H1 (cell line): ENCODE measurements around the gene SIK3. TPM values are rescaled to one million over a fixed set of nuclear protein-coding genes. Genes with fewer than 3 reads are reported as not detected.

Experiments
- CTCF ChIA-PET: fragments of 300-600 bp; sonication (Branson Sonifier 250); formaldehyde crosslinking; loops from one replicate; lab custom pipeline; 2021; ENCODE audit not compliant: partially characterized antibody; lab: Charles Lee
- POLR2A ChIA-PET: fragments of 300-600 bp; sonication (Branson Sonifier 250); formaldehyde crosslinking; loops from one replicate; lab custom pipeline; 2021; ENCODE audit warnings: inconsistent platforms; ENCODE audit not compliant: partially characterized antibody; lab: Charles Lee
- DNase-seq, 2 experiments: peaks; one replicate each; pipeline versions ENCODE4 v3.0.0 to v3.0.0-alpha.2; 2010 to 2022; ENCODE audit warnings: low spot score in 2 of 2, low read depth in 1 of 2, mixed read lengths in 1 of 2
- FAIRE-seq: peaks from 2 replicates; lab custom pipeline; 2011; peaks lifted over from hg19 to GRCh38; lab: Jason Lieb, UNC
- H2AFZ ChIP-seq: 2 replicates; pipeline ENCODE4 v1.8.1; 2012; ENCODE audit warnings: low read length, inconsistent platforms
- H2AK5ac ChIP-seq: 2 replicates; pipeline ENCODE4 v1.6.1; 2013; ENCODE audit warnings: low read depth, low read length
- H2BK120ac ChIP-seq: replicated peaks from 2 replicates; pipeline ENCODE3; 2013; ENCODE audit warnings: low read depth, low read length, inconsistent platforms
- H2BK12ac ChIP-seq: 2 replicates; pipeline ENCODE4 v1.6.1; 2013; ENCODE audit warnings: low read depth, low read length
- H2BK15ac ChIP-seq: 2 replicates; pipeline ENCODE4 v1.6.1; 2013; ENCODE audit warnings: low read length
- H2BK20ac ChIP-seq: 2 replicates; pipeline ENCODE4 v1.6.1; 2013; ENCODE audit warnings: low read length
- H2BK5ac ChIP-seq: 2 replicates; pipeline ENCODE4 v1.6.1; 2013; ENCODE audit warnings: low read depth, low read length
- H3K14ac ChIP-seq: 2 replicates; pipeline ENCODE4 v1.6.1; 2013; ENCODE audit warnings: inconsistent platforms; ENCODE audit not compliant: insufficient read length
- H3K18ac ChIP-seq: 2 replicates; pipeline ENCODE4 v1.6.1; 2013; ENCODE audit warnings: low read length; ENCODE audit errors: extremely low read depth
- H3K23ac ChIP-seq: 2 replicates; pipeline ENCODE4 v1.6.1; 2013; ENCODE audit warnings: inconsistent platforms; ENCODE audit not compliant: insufficient read length
- H3K23me2 ChIP-seq: 2 replicates; pipeline ENCODE4 v1.6.1; 2013; ENCODE audit warnings: low read depth, low read length
- H3K27ac ChIP-seq: 2 replicates; pipeline ENCODE4 v1.6.1; 2011; ENCODE audit warnings: low read depth, low read length, inconsistent platforms
- H3K27me3 ChIP-seq, 4 experiments: replicated peaks in 1 of 4; 1 replicate in 1 of 4; 2 replicates in 3 of 4; pipeline versions ENCODE4 v1.6.1 to v1.8.1; 2011 to 2013; ENCODE audit warnings: low read length in 3 of 4, mild to moderate bottlenecking in 3 of 4, inconsistent platforms in 2 of 4, mixed read lengths in 2 of 4, moderate library complexity in 1 of 4; ENCODE audit not compliant: control insufficient read depth in 3 of 4, insufficient read depth in 3 of 4; ENCODE audit errors: extremely low read depth in 1 of 4
- H3K36me3 ChIP-seq, 4 experiments: 2 replicates each; pipeline versions ENCODE4 v1.6.1 to v1.8.1; 2011 to 2013; ENCODE audit warnings: mild to moderate bottlenecking in 4 of 4, low read length in 3 of 4, moderate library complexity in 2 of 4, control low read depth in 1 of 4, inconsistent platforms in 1 of 4; ENCODE audit not compliant: insufficient read depth in 4 of 4, control insufficient read depth in 2 of 4
- H3K4ac ChIP-seq: replicated peaks from 2 replicates; pipeline ENCODE3; 2013; ENCODE audit warnings: low read length, low read depth, mixed read lengths, inconsistent platforms; ENCODE audit not compliant: insufficient read length
- H3K4me1 ChIP-seq, 4 experiments: replicated peaks in 1 of 4; 1 replicate in 1 of 4; 2 replicates in 3 of 4; pipeline versions ENCODE4 v1.6.1 to v1.8.1; 2011 to 2013; ENCODE audit warnings: low read length in 3 of 4, inconsistent platforms in 2 of 4, mixed read lengths in 1 of 4; ENCODE audit not compliant: insufficient read depth in 4 of 4, control insufficient read depth in 3 of 4
- H3K4me2 ChIP-seq, 2 experiments: 2 replicates each; pipeline versions ENCODE4 v1.6.1 to v1.8.1; 2011 to 2013; ENCODE audit warnings: low read depth in 2 of 2, low read length in 2 of 2, control low read depth in 1 of 2, inconsistent platforms in 1 of 2, mild to moderate bottlenecking in 1 of 2; ENCODE audit not compliant: insufficient read depth in 1 of 2
- H3K4me3 ChIP-seq, 4 experiments: fragments of 200-600, 300-600 bp in 1 of 4; sonication (generic), shearing (Covaris generic), sonication (Bioruptor Twin) in 1 of 4; 2 replicates each; pipeline versions ENCODE4 v1.5.1 to v1.8.1; 2011 to 2016; ENCODE audit warnings: low read length in 4 of 4, low read depth in 3 of 4, control low read depth in 2 of 4, inconsistent platforms in 2 of 4, mild to moderate bottlenecking in 2 of 4, mixed read lengths in 1 of 4, moderate library complexity in 1 of 4; ENCODE audit not compliant: insufficient read depth in 2 of 4; ENCODE audit errors: extremely low read depth in 1 of 4
- H3K56ac ChIP-seq: replicated peaks from 2 replicates; pipeline ENCODE3; 2013; ENCODE audit warnings: low read depth, mild to moderate bottlenecking, mixed read lengths, low read length, inconsistent platforms; ENCODE audit not compliant: insufficient read length
- H3K79me1 ChIP-seq: 2 replicates; pipeline ENCODE4 v1.6.1; 2013; ENCODE audit warnings: low read depth, low read length, control low read depth
- H3K79me2 ChIP-seq, 2 experiments: 2 replicates each; pipeline versions ENCODE4 v1.6.1 to v1.8.1; 2012 to 2013; ENCODE audit warnings: low read length in 2 of 2, mild to moderate bottlenecking in 2 of 2, inconsistent platforms in 1 of 2; ENCODE audit not compliant: insufficient read depth in 2 of 2, control insufficient read depth in 1 of 2
- H3K9ac ChIP-seq, 4 experiments: replicated peaks in 1 of 4; 1 replicate in 1 of 4; 2 replicates in 3 of 4; pipeline versions ENCODE4 v1.6.1 to v1.8.1; 2011 to 2013; ENCODE audit warnings: low read depth in 3 of 4, low read length in 3 of 4, control low read depth in 2 of 4, mild to moderate bottlenecking in 2 of 4, moderate library complexity in 2 of 4, inconsistent platforms in 1 of 4; ENCODE audit errors: extremely low read depth in 1 of 4
- H3K9me3 ChIP-seq, 2 experiments: 2 replicates each; pipeline versions ENCODE4 v1.6.1 to v1.8.1; 2012 to 2013; ENCODE audit warnings: mild to moderate bottlenecking in 2 of 2, moderate library complexity in 2 of 2, control low read depth in 1 of 2, inconsistent platforms in 1 of 2, low read depth in 1 of 2, low read length in 1 of 2, mixed read lengths in 1 of 2; ENCODE audit not compliant: insufficient read depth in 2 of 2
- H4K20me1 ChIP-seq, 2 experiments: replicated peaks in 1 of 2; 2 replicates each; pipeline versions ENCODE3 to v1.8.1; 2011 to 2013; ENCODE audit warnings: inconsistent platforms in 2 of 2, low read length in 2 of 2, mild to moderate bottlenecking in 1 of 2; ENCODE audit not compliant: insufficient read depth in 2 of 2, control insufficient read depth in 1 of 2
- H4K5ac ChIP-seq: 2 replicates; pipeline ENCODE4 v1.6.1; 2013; ENCODE audit warnings: low read length, low read depth, mixed read lengths, inconsistent platforms; ENCODE audit not compliant: insufficient read length
- H4K8ac ChIP-seq: 2 replicates; pipeline ENCODE4 v1.8.0; 2013; ENCODE audit warnings: mild to moderate bottlenecking, moderate library complexity, low read length, inconsistent platforms; ENCODE audit not compliant: insufficient read depth; ENCODE audit errors: extremely low read depth
- H4K91ac ChIP-seq: replicated peaks from 2 replicates; pipeline ENCODE3; 2013; ENCODE audit warnings: low read length, mixed read lengths, inconsistent platforms; ENCODE audit not compliant: insufficient read length
- SAP30 ChIP-seq: fragments of 300-600 bp; sonication (generic); IDR thresholded peaks from 2 replicates; pipeline ENCODE4 v1.7.1; 2012; ENCODE audit warnings: low read length, moderate library complexity, mild to moderate bottlenecking, inconsistent platforms; ENCODE audit not compliant: insufficient read depth, insufficient replicate concordance
- SIRT6 ChIP-seq: IDR thresholded peaks from one replicate; pipeline ENCODE4 v1.7.1; 2012; ENCODE audit warnings: low read length, inconsistent platforms
- TAF1 ChIP-seq: IDR thresholded peaks from 2 replicates; pipeline ENCODE4 v1.6.1; 2011; ENCODE audit warnings: mild to moderate bottlenecking, low read depth, low read length
- WGBS, 2 experiments: shearing (Covaris generic) in 1 of 2; methylation state at CpG; one replicate each; pipeline versions ENCODE4 v1.1.6 to v1.1.7; 2013 to 2015; ENCODE audit warnings: low lambda C conversion rate in 2 of 2, mixed read lengths in 2 of 2, inconsistent platforms in 1 of 2, low coverage in 1 of 2, missing lambda C conversion rate in 1 of 2; ENCODE audit not compliant: insufficient replicate concordance in 2 of 2, insufficient coverage in 1 of 2, insufficient read length in 1 of 2; ENCODE audit errors: extremely low coverage in 1 of 2, missing lambda C conversion rate in 1 of 2; 5-methylcytosine and 5-hydroxymethylcytosine counted together
- polyA plus RNA-seq, 7 experiments: library from polyadenylated mRNA; depleted of rRNA in 3 of 7; stranded (reverse) in 5 of 7; unstranded in 2 of 7; fragments of >200 nt in 5 of 7; fragments of 200-250 nt in 2 of 7; gene quantifications; 1 replicate in 5 of 7; 2 replicates in 1 of 7; 4 replicates in 1 of 7; pipeline versions ENCODE4 v1.2.1 to v1.2.3, GENCODE V29; 2011 to 2013; ENCODE audit warnings: missing spikeins in 2 of 7, mixed read lengths in 2 of 7
- total RNA-seq: library from RNA; stranded (reverse); fragmentation: NEBNext Ultra II Directional; extraction: Animal tissue kit (Norgen Biotek cat#: 25700); gene quantifications from 2 replicates; pipeline ENCODE4 v1.2.1, GENCODE V29; 2021
- TF ChIP-seq, protein P1 (sequence below), 3 experiments: IDR thresholded peaks; 1 replicate in 2 of 3; 2 replicates in 1 of 3; pipeline versions ENCODE4 v1.5.1 to v1.6.1; 2011; ENCODE audit warnings: low read length in 3 of 3, mild to moderate bottlenecking in 3 of 3, inconsistent platforms in 2 of 3, low read depth in 1 of 3, moderate library complexity in 1 of 3; ENCODE audit not compliant: insufficient read depth in 1 of 3; ENCODE audit errors: control extremely low read depth in 1 of 3

The SIK3 gene
- total and polyA plus RNA-seq, 2 of the 8 experiments (the other 6 are each of a cell fraction or from before 2014, with no cell fraction given): 19.9 to 32.1 TPM

DNA sequence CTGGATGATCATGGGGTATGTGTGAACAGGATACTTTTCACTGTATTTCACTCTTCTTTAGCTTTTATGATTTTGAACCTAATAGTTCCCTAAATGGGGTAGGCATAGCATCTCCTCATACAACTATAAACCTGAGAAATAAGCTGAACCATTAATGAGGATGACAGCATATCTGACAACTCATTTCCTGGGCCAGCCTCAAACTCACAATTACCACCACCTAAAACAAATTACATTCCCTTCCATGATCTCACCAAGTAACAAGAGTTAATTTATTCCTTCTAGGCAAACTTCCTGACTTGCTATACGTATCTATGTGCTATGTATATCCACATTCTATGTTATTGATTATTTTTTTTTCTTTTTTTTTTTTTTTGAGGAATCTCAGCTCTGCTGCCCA is 23.0 kb downstream of the SIK3 start:
- Histone ChIP-seq H3K4me2 (no peak overlapping the region), H3K4ac (no peak overlapping the region), H3K36me3 (no peaks in the 10 kb centered on the region), H3K27me3 (no peaks in the 10 kb centered on the region), H3K4me1 (peaks cover 0 to 11% (median 3%) of the 10 kb centered on the region in 4 experiments; a peak in 6 of 7 replicates), H2BK20ac (no peak overlapping the region), H2BK12ac (no peak overlapping the region), H3K23me2 (no peaks in the 10 kb centered on the region), H3K79me1 (peaks cover 3% of the 10 kb centered on the region; the same call in 1 of the 2 replicates), H2BK5ac (no peak overlapping the region), H3K9me3 (no peaks in the 10 kb centered on the region), H3K27ac (no peak overlapping the region), H2BK15ac (no peak overlapping the region), H2AK5ac (no peak overlapping the region), H4K8ac (no peak overlapping the region), H3K79me2 (peaks cover 0 to 87% of the 10 kb centered on the region in 2 experiments; a peak in 3 of 4 replicates), H3K56ac (no peak overlapping the region), H3K23ac (no peak overlapping the region), H4K20me1 (peaks cover 5 to 10% of the 10 kb centered on the region in 2 experiments), H4K5ac (no peak overlapping the region), H3K9ac (no peak overlapping the region), H2AFZ (no peak overlapping the region), H3K4me3 (no peak overlapping the region), H2BK120ac (no peak overlapping the region), H3K18ac (no peak overlapping the region), H4K91ac (no peak overlapping the region), H3K14ac (no peak overlapping the region)
- TF ChIP-seq, protein P1, sequence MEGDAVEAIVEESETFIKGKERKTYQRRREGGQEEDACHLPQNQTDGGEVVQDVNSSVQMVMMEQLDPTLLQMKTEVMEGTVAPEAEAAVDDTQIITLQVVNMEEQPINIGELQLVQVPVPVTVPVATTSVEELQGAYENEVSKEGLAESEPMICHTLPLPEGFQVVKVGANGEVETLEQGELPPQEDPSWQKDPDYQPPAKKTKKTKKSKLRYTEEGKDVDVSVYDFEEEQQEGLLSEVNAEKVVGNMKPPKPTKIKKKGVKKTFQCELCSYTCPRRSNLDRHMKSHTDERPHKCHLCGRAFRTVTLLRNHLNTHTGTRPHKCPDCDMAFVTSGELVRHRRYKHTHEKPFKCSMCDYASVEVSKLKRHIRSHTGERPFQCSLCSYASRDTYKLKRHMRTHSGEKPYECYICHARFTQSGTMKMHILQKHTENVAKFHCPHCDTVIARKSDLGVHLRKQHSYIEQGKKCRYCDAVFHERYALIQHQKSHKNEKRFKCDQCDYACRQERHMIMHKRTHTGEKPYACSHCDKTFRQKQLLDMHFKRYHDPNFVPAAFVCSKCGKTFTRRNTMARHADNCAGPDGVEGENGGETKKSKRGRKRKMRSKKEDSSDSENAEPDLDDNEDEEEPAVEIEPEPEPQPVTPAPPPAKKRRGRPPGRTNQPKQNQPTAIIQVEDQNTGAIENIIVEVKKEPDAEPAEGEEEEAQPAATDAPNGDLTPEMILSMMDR (IDR thresholded peaks at IDR 0.05; ENCODE audit: control extremely low read depth in 1 of 3, insufficient read depth in 1 of 3, low read depth in 1 of 3, low read length in 3 of 3): no peak
- no peak for TF ChIP-seq SIRT6
- TF ChIP-seq TAF1: no peak
- TF ChIP-seq SAP30: no peak
- ChIA-PET CTCF (interaction anchor here (0.6 to 3.1 kb wide), 2 partner anchors 12 to 333 kb away, joined by 3 to 10 read pairs; no protein-coding TSS in a partner anchor), POLR2A (no interaction called here)
- DNase-seq (no peak), FAIRE-seq (no peak)
- 95% methylated on average over 1 of the region's 1 CpG; no CpG with 5 or more reads in 1 of the 2 experiments for WGBS, 2 experiments
